ENCODE data around the gene NFU1.
"Not testable (repeated sequence)": the region's sequence is repeated elsewhere in the genome, so short reads cannot be mapped to it uniquely, and the experiment has no call there.

The NFU1 gene

GRCh38 chr2:69450735-69451416 lies 13.6 kb upstream of the NFU1 start:
- DNase-seq (ENCODE audit: low read depth, low spot score) = no peak

GRCh38 chr2:69449906-69450305 lies 12.7 kb upstream of the NFU1 start:
- DNase-seq (ENCODE audit: low read depth, low spot score) = no peak

GRCh38 chr2:69443673-69444072 lies 6.4 kb upstream of the NFU1 start:
- DNase-seq (ENCODE audit: low read depth, low spot score) = not testable (repeated sequence)

- not testable (repeated sequence) for DNase-seq (ENCODE audit: low read depth, low spot score)
These were observed 2.3 kb upstream of the NFU1 start for GRCh38 chr2:69439499-69439898.

- DNase-seq (ENCODE audit: low read depth, low spot score) = no peak
These were observed 1.3 kb upstream of the NFU1 start for GRCh38 chr2:69438580-69438979.

GRCh38 chr2:69437751-69438154 lies 518 bp upstream of the NFU1 start:
- DNase-seq (ENCODE audit: low read depth, low spot score) = no peak

- DNase-seq (ENCODE audit: low read depth, low spot score) = no peak
These were observed 668 bp downstream of the NFU1 start for GRCh38 chr2:69436596-69436937.

GRCh38 chr2:69434753-69435152 lies 2.5 kb downstream of the NFU1 start:
- DNase-seq (ENCODE audit: low read depth, low spot score) = no peak

GRCh38 chr2:69429491-69430183 lies 7.6 kb downstream of the NFU1 start:
- no peak for DNase-seq (ENCODE audit: low read depth, low spot score)

GRCh38 chr2:69428981-69429380 lies 8.3 kb downstream of the NFU1 start:
- DNase-seq (ENCODE audit: low read depth, low spot score) = no peak

- no peak for DNase-seq (ENCODE audit: low read depth, low spot score)
These were observed 12.8 kb downstream of the NFU1 start for GRCh38 chr2:69424419-69424818.

GRCh38 chr2:69422198-69422597 lies 15.0 kb downstream of the NFU1 start:
- DNase-seq (ENCODE audit: low read depth, low spot score) = no peak

- not testable (repeated sequence) for DNase-seq (ENCODE audit: low read depth, low spot score)
These were observed 18.1 kb downstream of the NFU1 start for GRCh38 chr2:69419111-69419510.

- no peak for DNase-seq (ENCODE audit: low read depth, low spot score)
These were observed 21.1 kb downstream of the NFU1 start for GRCh38 chr2:69416147-69416546.

GRCh38 chr2:69411120-69411519 lies 26.1 kb downstream of the NFU1 start:
- DNase-seq (ENCODE audit: low read depth, low spot score) = no peak

GRCh38 chr2:69405306-69405705 lies 31.9 kb downstream of the NFU1 start:
- DNase-seq (ENCODE audit: low read depth, low spot score) = no peak

GRCh38 chr2:69400121-69400520 lies 37.1 kb downstream of the NFU1 start:
- no peak for DNase-seq (ENCODE audit: low read depth, low spot score)

- no peak for DNase-seq (ENCODE audit: low read depth, low spot score)
These were observed 40.0 kb downstream of the NFU1 start for GRCh38 chr2:69397234-69397633.

- DNase-seq (ENCODE audit: low read depth, low spot score) = no peak
These were observed 41.4 kb downstream of the NFU1 start for GRCh38 chr2:69395866-69396265.

GRCh38 chr2:69393963-69394362 lies 43.3 kb downstream of the NFU1 start:
- DNase-seq (ENCODE audit: low read depth, low spot score) = no peak

- DNase-seq (ENCODE audit: low read depth, low spot score) = no peak
These were observed 46.8 kb downstream of the NFU1 start for GRCh38 chr2:69390471-69390870.

GRCh38 chr2:69390001-69390400 lies 47.2 kb downstream of the NFU1 start:
- DNase-seq (ENCODE audit: low read depth, low spot score) = no peak

- no peak for DNase-seq (ENCODE audit: low read depth, low spot score)
These were observed 48.0 kb downstream of the NFU1 start for GRCh38 chr2:69389271-69389670.

Measured in smooth muscle cell of the brain vasculature (primary cell).